NT2/D1 (cell line): Measurements from ENCODE around the gene POLR2J.
"Not testable (repeated sequence)": the region's sequence is repeated elsewhere in the genome, so short reads cannot be mapped to it uniquely, and the experiment has no call there.

Experiments
- YY1 ChIP-seq: IDR thresholded peaks from 2 replicates; pipeline ENCODE4 v1.6.1; 2011; ENCODE audit not compliant: insufficient read length, insufficient read depth
- ZNF274 ChIP-seq: IDR thresholded peaks from 2 replicates; pipeline ENCODE4 v1.6.1; 2011; ENCODE audit warnings: mild to moderate bottlenecking, low read depth, low read length

DNA sequence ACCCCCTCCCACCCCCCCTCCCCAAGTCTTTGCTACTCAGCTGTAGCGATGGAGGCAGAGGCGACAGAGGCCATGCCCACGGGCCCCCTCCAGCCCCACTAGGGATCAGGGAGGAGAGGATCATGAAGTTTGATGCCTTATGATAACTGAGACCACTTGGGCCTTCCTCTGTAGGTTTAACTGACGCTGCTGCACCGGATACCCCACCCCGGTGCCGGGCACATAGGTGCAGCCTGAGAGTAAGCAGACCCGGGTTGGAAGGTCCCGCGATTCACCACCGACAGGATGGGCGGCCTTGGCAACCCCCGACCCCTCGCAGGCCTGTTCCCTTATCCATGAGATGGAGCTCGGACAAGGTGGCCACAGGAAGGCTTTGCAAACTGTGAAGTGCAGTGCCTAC, 15.3 kb upstream of the POLR2J start:
- not testable (repeated sequence) for TF ChIP-seq YY1, ZNF274
